HG02885 (cell line): ENCODE data around the gene RACGAP1.

ENCODE experiments used
- ATAC-seq: cut with Tn5 transposase; IDR thresholded peaks from one replicate; pipeline ENCODE4 v1.9.1; 2021; ENCODE audit warnings: mild to moderate bottlenecking; ENCODE audit not compliant: unreplicated experiment, poor library complexity

RACGAP1 gene

GRCh38 chr12:50025187-50026059 is at the start of gene RACGAP1:
TSS of gene RACGAP1 (minus strand) at chr12:50025494. CDS start at chr12:50016715, 8,779 bp downstream.
- ATAC-seq = peak; percentile 98

- ATAC-seq = no peak
Measured at GRCh38 chr12:50073712-50074111, 48.4 kb upstream of the RACGAP1 start.

GRCh38 chr12:50073206-50073605 is 47.9 kb upstream of the RACGAP1 start:
- ATAC-seq = no peak

- no peak for ATAC-seq
Measured at GRCh38 chr12:50072198-50072907, 47.1 kb upstream of the RACGAP1 start.

- ATAC-seq = no peak
Measured at GRCh38 chr12:50070314-50071060, 45.2 kb upstream of the RACGAP1 start.

- ATAC-seq = no peak
Measured at GRCh38 chr12:50069539-50069938, 44.2 kb upstream of the RACGAP1 start.

- no peak for ATAC-seq
Measured at GRCh38 chr12:50069069-50069468, 43.8 kb upstream of the RACGAP1 start.

GRCh38 chr12:50066402-50066801 is 41.1 kb upstream of the RACGAP1 start:
- ATAC-seq = no peak

GRCh38 chr12:50065726-50066310 is 40.5 kb upstream of the RACGAP1 start:
- ATAC-seq = no peak

- no peak for ATAC-seq
Measured at GRCh38 chr12:50062728-50063460, 37.6 kb upstream of the RACGAP1 start.

- ATAC-seq = no peak
Measured at GRCh38 chr12:50061946-50062686, 36.8 kb upstream of the RACGAP1 start.

- no peak for ATAC-seq
Measured at GRCh38 chr12:50061171-50061570, 35.9 kb upstream of the RACGAP1 start.

- no peak for ATAC-seq
Measured at GRCh38 chr12:50060120-50060468, 34.8 kb upstream of the RACGAP1 start.

GRCh38 chr12:50059440-50060119 is 34.3 kb upstream of the RACGAP1 start:
- ATAC-seq = no peak

GRCh38 chr12:50058743-50059312 is 33.5 kb upstream of the RACGAP1 start:
- no peak for ATAC-seq

GRCh38 chr12:50057896-50058670 is 32.8 kb upstream of the RACGAP1 start:
- ATAC-seq = no peak

GRCh38 chr12:50057000-50057841 is 31.9 kb upstream of the RACGAP1 start, which contains the start of gene ASIC1:
TSS of gene ASIC1 (plus strand) at chr12:50057596. CDS start at chr12:50058767, 1,171 bp downstream.
- no peak for ATAC-seq
